NCI-H2107 (cell line): ENCODE measurements around the gene GP1BB.

Experiments used
- DNase-seq: peaks from one replicate; lab custom pipeline; 2025; lab: John Stamatoyannopoulos, UW

The GP1BB gene

GRCh38 chr22:19766511-19767426 lies 43.4 kb downstream of the GP1BB start:
- DNase-seq, result no peak

GRCh38 chr22:19767427-19768341 lies 44.3 kb downstream of the GP1BB start:
- DNase-seq, result no peak

GRCh38 chr22:19769393-19769715 lies 46.0 kb downstream of the GP1BB start:
- DNase-seq, result no peak

GRCh38 chr22:19770349-19771220 lies 47.2 kb downstream of the GP1BB start:
- no peak for DNase-seq

GRCh38 chr22:19772422-19772672 lies 49.0 kb downstream of the GP1BB start:
- DNase-seq, result no peak

- no peak for DNase-seq
Observed at GRCh38 chr22:19772673-19773469, 49.5 kb downstream of the GP1BB start.

GRCh38 chr22:19773470-19774040 lies 50.2 kb downstream of the GP1BB start:
- DNase-seq, result no peak
